HG03354 (cell line): Measurements from ENCODE around the gene VIPR2.
"Not testable (repeated sequence)": the region's sequence is repeated elsewhere in the genome, so short reads cannot be mapped to it uniquely, and the experiment has no call there.

Source experiments
- ATAC-seq: cut with Tn5 transposase; IDR thresholded peaks from one replicate; pipeline ENCODE4 v1.9.1; 2021; ENCODE audit warnings: mild to moderate bottlenecking; ENCODE audit not compliant: unreplicated experiment, poor library complexity, severe bottlenecking

The VIPR2 gene

DNA sequence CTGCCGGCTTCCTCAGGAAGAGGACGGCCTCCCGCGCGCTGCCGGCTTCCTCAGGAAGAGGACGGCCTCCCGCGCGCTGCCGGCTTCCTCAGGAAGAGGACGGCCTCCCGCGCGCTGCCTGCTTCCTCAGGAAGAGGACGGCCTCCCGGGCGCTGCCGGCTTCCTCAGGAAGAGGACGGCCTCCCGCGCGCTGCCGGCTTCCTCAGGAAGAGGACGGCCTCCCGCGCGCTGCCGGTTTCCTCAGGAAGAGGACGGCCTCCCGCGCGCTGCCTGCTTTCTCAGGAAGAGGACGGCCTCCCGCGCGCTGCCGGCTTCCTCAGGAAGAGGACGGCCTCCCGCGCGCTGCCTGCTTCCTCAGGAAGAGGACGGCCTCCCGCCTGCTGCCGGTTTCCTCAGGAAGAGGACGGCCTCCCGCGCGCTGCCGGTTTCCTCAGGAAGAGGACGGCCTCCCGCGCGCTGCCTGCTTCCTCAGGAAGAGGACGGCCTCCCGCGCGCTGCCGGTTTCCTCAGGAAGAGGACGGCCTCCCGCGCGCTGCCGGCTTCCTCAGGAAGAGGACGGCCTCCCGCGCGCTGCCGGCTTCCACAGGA, 138.6 kb downstream of the VIPR2 start:
- ATAC-seq: not testable (repeated sequence)

DNA sequence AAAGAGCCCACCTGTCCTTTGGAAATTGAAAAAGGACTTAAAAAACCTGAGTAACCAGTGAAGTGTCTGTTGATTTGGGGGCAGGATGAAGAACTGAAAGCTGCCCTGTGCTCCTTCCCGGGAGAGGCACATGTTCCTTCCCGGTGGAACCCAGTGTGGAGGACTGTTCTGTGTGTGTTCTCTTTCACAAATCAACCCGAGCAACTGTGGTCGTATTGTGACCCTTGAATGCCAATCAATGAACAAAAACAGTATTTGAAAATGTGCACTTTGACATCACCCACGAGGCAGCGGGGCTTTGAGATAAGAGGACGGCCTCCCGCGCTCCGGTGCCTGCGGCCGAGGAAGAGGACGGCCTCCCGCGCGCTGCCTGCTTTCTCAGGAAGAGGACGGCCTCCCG, 139.0 kb downstream of the VIPR2 start:
- ATAC-seq: no peak

GRCh38 chr7:159004411-159004810, 140.3 kb downstream of the VIPR2 start:
- no peak for ATAC-seq

DNA sequence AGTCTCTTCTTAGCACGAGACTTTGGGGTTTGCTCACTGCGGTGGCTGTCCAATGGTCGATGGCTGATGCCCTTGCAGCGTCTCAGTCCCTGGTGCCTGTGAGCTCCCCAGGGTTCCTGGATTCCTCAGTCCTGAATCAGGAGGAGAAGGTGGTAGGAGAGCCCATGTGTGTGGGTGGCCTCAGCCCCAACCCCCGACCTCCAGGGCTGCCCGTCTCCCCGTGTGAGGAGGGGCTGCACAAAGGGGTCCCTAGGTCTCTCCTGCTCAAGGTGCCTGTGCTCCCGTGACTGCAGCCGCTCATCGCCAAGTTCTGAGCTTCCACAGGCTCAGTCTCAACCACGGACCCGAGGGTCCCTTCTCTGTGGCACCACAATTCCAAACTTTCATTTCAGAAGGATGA, 142.9 kb downstream of the VIPR2 start:
- no peak for ATAC-seq

DNA sequence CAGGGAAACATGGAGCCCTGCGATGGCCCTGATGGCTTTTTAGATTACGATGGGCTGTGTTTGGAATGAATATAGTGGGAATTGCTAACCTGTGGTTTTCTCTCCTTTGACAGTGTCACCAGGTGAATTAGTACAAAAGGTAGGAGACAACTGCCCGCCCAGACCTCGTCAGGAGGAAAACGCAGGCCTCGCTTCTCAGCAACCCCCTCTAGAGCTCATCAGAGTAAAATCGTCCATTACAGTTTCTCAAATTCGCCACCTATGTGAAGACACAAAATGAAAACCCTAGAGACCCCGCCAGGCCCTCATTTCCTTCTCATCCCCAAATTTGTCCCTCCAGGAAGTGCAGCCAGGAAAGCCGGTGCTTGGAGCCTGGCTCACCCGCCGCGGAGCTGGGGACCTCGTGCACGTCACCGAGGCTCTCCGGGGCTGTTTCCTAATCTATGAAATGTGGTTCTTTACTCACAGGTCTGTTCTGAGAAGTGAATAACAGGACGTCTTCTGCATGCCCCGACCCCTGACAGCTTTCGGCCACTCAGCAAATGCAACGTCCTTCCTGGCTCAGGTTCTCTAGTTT, 143.7 kb downstream of the VIPR2 start:
- ATAC-seq: no peak

DNA sequence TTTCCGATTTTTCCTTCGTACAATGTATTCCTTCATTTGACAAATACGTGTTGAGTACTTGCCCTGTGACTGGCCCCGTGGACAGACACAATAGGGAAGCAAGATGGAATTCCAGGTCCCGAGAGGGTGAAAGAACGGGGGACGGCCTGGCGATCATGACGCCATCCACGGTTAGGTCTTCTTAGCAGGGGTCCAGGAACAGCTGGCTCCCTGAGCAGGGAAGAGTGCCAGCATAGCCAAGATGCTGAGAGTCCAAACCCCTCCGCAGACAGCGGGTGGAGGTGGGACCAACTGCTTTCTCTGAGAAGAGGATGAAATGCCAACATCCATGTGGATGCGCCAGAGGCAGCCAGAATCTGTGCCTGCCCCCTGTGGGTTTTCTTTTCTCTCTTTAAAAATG, 144.6 kb downstream of the VIPR2 start:
- ATAC-seq: no peak

GRCh38 chr7:158999496-158999895, 145.2 kb downstream of the VIPR2 start:
- ATAC-seq: no peak

DNA sequence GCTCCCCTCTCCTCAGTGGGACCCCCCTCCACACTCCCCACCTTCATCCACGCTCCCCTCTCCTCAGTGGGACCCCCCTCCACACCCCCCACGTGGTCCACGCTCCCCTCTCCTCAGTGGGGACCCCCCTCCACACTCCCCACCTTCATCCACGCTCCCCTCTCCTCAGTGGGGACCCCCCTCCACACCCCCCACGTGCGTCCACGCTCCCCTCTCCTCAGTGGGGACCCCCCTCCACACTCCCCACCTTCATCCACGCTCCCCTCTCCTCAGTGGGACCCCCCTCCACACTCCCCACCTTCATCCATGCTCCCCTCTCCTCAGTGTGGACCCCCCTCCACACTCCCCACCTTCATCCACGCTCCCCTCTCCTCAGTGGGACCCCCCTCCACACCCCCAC, 146.4 kb downstream of the VIPR2 start:
- not testable (repeated sequence) for ATAC-seq

- no peak for ATAC-seq
These were observed 147.2 kb downstream of the VIPR2 start for GRCh38 chr7:158997471-158997870.

GRCh38 chr7:158997110-158997453, 147.6 kb downstream of the VIPR2 start:
- no peak for ATAC-seq

DNA sequence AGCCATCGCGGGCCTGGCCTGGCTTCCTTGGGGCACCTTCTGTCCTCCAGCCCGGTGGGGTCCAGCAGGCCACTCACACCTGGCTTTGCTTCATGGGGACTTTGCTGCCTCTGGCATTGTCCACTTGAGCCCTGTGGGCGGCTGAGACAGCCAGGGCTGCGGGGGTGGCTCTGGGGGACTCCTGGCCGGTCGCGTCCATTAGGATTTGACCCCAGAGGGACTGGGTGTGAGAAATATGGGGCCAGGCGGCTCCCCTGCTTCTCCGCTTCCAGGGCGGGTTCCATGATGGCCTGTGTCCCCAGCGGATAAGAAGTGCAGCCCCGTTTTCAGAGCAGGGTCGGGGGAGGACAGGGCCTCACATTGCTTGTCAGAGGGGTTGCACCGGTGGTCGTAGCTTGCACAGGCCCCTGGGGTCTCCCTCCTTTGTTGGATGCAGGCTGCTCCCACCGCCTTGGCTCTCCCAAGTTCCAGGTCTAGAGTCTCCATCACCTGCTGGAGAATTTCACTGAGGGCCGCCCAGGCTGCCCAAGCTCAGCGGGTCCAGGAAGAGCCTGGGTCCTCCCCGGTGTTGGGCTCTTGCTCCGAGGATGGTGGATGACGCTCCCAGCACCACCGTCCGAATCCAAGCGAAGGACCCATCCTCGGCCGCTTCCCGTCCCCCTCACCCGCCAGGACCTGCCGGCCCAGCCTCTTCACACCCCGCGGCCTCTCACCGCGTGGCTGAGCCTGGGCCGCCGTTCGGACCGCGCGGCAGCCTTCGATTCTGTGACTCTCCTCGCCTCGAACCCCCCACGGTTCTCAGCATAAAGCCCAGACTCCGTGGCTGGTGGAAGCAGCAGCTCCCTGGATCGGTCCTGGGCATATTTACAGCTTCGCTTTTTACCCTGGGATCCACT, 148.2 kb downstream of the VIPR2 start:
- no peak for ATAC-seq

- no peak for ATAC-seq
These were observed 149.2 kb downstream of the VIPR2 start for GRCh38 chr7:158995514-158995913.

- no peak for ATAC-seq
These were observed 150.0 kb downstream of the VIPR2 start for GRCh38 chr7:158994687-158995086.

- no peak for ATAC-seq
These were observed 151.1 kb downstream of the VIPR2 start for GRCh38 chr7:158993591-158993990.

DNA sequence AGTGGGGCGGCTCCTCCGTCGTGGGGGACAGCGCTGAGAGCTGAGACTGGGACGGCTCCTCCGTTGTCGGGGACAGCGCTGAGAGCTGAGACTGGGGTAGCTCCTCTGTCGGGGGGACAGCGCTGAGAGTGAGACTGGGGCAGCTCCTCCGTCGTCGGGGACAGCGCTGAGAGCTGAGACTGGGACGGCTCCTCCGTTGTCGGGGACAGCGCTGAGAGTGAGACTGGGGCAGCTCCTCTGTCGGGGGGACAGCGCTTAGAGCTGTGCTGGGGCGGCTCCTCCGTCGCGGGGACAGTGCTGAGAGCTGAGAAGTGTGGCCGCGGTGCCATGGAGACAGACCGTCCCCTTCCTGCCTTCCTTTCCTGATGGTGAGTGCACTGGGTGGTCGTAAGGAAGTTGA, 151.9 kb downstream of the VIPR2 start:
- no peak for ATAC-seq

- ATAC-seq: no peak
These were observed 152.6 kb downstream of the VIPR2 start for GRCh38 chr7:158991824-158992621.

DNA sequence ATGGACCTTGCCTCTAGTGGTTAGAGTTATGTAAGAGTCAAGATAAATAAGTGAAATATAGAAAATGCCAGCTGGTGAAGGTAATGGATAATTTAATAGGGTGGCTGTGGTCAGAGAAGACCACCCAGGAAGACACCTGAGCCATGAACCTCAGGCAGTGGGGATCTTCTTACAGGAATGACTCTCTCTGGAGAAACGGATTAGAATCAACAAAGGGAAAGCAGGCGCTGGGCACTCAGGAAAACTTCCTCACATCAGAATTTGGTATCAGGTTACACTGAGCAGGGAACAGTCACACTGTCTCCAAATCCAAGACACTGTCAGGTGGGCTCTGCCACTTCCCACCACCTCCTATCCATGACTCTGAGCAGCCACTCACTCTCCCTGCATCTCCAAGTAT, 155.7 kb downstream of the VIPR2 start:
- ATAC-seq: no peak

DNA sequence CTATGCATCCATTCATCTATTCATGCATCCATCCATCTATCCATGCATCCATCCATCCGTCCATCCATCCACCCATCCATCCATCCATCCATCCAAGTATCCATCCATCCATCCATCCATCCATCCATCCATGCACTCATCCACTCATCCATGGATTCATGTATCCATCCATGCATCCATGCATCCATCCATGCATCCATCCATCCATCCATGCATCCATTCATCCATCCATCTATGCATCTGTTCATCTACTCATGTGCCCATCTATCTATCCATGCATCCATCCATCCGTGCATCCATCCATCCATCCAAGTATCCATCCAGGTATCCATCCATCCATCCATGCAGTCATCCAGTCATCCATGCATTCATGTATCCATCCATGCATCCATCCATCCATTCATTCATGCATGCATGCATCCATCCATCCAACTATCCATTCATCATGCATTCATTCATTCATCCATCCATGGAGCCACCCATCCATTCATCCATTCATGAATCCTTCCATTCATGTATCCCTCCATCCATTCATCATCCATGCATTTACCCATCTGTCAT, 156.3 kb downstream of the VIPR2 start:
- no peak for ATAC-seq

DNA sequence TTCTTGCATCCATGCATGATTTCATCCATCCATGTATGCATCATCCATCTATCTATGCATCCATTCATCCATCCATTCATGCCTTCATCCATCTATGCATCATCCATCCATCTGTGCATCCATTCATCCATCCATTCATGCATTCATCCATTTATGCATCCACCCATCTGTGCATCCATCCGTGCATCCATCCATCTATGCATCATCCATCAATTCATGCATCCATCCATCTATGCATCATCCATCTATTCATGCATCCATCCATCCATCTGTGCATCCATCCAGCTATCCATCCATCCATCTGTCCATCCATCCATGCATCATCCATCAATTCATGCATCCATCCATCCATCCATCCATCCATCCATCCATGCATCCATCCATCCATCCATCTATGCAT, 157.0 kb downstream of the VIPR2 start:
- ATAC-seq: no peak

DNA sequence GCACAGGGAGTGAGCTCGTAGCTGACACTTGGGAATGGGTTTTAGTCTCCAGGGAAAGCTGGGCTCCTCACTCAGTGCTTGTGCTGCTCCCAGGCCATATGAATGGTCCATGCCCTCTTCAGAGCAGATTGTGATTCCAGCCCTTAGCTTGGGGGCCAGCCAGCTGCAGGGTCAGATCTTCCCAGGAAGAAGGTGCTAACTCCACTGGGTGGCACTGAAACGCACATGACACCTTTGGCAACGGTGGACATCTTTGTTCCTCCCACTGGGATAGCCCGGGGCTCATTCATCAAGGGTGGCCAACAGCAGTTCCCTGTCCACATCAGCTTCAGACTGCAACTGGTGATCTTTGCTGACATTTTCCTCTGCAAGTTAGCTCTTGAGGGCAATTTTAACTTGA, 159.1 kb downstream of the VIPR2 start:
- ATAC-seq: no peak
